CD4-positive, alpha-beta T cell treated with Interleukin-2 at 100 ng/mL for 4 hours (primary cell): ENCODE measurements around the gene HAGHL.
"Not testable (repeated sequence)": the region's sequence is repeated elsewhere in the genome, so short reads cannot be mapped to it uniquely, and the experiment has no call there.

Experiments
- DNase-seq: peaks from one replicate; pipeline ENCODE4 v3.0.0-alpha.2; 2020; ENCODE audit warnings: low spot score

HAGHL gene

DNA sequence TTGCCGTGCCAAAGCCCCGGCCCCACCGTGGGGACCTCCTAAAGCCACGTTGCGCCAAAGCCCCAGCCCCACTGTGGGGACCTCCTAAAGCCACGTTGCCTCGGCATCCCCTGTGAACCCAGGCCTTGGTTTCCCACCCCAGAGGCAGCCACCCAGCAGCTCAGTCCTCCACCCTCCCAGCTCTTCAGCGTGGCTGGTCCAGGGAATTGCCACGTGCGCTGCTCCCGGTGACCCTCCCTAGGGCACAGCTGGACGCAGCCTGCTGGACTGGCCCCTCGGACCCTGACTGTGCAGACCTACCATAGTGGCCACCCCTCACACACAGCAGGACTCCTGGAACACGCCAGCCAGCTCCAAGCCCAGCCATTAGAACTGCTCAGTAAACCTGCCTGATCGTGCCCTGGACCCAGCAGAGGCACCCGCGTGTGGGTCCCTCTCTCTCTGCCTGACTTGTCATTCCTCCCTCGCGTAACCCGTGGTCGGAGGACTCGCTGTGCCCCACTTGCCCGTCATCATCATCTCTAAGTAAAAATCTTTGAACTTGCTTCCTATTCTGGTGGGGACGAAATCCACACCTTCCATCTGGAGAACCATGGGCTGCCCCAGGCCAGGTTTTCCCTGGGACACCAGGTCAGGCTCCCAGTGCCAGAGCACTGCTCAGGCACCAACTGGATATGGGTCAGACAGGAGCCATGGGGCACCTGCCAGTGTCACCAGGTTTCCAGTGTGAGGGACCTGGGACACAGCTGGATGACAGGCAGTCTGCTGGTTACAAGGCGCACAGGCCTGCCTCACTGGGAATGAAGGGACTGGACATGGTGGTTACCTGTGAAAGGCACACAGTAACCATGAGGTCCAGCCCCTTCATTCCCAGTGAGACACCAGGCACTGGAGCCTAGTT, 8.3 kb downstream of the HAGHL start:
- DNase-seq, result no peak

GRCh38 chr16:735982-736453, 9.1 kb downstream of the HAGHL start:
- no peak for DNase-seq

DNA sequence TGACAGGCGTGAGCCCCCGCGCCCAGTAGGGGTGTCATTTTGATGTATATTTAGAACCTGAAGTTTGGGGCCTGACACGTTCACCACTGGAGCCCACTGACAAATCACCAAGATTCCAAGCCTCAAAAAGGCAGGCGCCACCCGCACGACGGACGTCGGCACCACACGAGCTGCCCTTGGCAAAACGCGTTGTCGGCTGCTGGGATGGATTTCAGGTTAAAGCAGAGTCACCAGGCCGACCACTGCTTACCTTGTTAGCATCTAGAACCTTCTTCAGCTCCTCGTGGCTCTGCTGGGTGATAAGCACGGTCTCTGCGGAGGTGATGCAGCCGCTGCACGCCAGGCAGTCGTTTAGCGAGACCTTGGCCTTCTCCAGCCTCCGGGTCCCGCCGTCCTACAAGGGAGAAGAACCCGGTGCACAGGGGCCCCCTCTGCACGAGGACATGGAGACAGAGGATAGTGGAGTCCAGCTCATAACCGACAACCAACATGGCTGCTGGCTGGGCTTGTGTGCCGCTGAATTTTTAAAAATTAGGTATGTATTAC, 10.1 kb downstream of the HAGHL start:
- DNase-seq, result no peak

GRCh38 chr16:739560-740458, 12.9 kb downstream of the HAGHL start:
- no peak for DNase-seq

GRCh38 chr16:740459-740763, 13.5 kb downstream of the HAGHL start:
- DNase-seq, result no peak

DNA sequence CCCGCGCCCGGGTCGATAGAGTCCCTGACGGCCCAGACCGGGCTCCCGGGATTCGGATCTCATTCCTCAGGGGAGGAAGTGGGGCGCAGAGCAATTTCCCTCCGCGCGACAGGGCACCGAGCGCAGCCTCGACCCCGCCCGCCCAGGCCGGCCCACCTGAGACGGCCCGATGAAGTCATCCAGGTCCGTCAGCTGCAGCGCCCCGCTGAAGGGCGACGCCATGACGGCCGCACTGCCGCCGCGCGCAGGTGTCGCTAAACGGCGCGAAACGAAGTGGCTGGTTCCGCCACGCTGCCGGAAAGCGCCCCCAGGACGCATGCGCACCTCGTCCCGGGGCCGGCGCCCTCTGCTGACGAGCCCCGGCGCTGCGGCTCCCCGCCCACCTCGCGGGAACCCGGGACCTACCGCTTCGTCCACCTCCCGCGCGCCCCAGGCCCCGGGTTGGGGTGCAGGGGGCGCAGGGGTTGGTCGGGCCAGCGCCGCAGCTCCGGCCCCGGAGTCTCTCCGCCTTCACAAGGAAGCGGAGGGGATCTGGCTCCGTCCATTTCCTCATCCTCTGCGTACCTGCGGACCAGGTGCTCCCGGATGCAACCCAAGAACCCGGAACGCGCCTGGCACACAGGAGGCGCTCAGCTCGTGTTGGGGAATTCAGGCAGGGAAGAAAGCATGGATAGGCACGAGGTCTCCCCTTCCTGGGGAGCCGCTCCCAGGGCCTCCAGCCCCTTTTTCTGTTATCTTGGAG, 14.0 kb downstream of the HAGHL start, which contains the start of gene CIAO3:
Gene CIAO3, minus strand, starts transcription at position 234 of the 742 bp plus-strand sequence. Its CDS starts 12 bp downstream, at position 222.
- DNase-seq, result peak; percentile 92

DNA sequence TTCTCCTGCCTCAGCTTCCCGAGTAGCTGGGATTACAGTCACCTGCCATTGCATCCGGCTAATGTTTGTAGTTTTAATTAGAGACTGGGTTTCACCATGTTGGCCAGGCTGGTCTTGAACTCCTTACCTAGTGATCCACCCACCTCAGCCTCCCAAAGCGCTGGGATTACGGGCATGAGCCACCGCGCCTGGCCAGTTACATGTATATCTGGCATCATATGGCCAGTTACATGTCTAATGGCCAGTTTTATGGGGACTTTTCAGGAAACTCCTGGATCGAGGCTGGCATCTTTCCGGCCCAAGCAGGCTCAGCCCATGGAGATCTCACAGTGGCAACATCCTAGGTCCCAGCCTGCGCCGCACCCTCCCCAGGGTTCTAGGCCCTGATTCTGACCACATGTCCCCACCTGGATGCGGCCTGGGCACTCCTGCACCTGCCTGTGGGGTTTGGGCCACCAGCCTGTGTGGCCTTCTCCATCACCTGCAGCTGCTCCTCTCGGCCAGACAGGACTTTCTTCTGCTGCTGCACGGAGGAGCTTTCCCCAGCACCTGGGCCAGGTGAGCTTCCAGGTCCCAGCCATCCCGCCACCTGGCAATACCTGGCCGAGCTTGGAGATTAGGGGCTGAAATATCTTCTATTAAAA, 15.2 kb downstream of the HAGHL start:
- no peak for DNase-seq

GRCh38 chr16:742894-743293, 16.0 kb downstream of the HAGHL start:
- DNase-seq, result not testable (repeated sequence)

- no peak for DNase-seq
Observed at GRCh38 chr16:743794-744500, 17.0 kb downstream of the HAGHL start.

- no peak for DNase-seq
Observed at GRCh38 chr16:745739-746138, 18.8 kb downstream of the HAGHL start.

- no peak for DNase-seq
Observed at GRCh38 chr16:746637-747036, 19.7 kb downstream of the HAGHL start.

DNA sequence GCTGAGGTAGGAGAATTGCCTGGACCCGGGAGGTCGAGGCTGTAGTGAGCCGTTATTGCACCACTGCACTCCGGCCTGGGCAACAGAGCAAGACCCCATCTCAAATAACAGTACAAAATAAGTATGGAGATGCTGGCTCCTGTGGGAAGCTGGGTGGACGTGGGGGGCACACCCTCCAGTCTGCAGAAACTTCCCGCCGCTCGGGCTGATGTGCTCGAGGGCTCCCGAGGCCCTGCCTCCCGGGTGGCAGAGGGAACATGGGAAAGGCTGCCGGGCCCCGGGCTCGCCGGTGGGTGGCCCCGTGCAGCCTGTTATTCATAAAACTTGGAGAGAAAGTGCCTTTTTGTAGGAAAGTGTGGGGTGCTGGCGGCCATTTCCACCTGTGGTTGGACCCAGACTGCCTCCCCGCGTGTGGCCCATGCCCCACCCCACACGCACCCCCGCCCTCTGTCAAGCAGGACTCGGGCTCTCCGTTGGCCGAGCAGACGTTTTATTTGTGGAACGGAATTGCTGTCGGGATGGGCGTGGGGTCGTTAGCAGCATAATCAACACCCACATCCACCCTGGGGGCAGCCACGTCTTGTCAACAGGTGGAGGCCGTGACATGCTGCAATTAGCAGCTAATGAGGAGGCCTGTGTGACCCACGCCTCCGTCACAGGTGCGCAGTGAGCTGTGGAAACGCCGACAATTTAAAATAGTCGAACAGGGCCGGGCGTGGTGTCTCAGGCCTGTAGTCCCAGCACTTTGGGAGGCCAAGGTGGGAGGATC, 21.3 kb downstream of the HAGHL start:
- no peak for DNase-seq

GRCh38 chr16:749010-749409, 22.1 kb downstream of the HAGHL start:
- no peak for DNase-seq

DNA sequence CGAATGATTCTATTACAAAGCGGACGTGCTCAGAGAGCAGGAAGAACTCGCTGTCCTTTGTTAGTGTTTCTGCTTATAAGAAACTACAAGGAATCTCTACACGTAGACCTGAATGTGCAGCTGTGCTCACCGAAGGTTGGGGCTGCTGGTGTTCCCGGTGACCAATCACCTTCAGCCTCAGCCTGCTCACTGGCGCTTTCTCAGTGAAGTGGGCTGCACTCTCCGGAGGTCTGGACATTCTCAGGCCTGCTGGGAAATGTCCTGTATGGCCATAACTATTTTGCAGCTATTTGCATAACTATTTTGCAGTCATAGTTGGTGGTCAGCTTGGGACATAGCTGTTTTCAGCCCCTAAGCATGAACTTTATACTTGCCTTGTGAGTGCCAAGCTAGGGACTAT, 23.6 kb downstream of the HAGHL start:
- DNase-seq, result no peak

DNA sequence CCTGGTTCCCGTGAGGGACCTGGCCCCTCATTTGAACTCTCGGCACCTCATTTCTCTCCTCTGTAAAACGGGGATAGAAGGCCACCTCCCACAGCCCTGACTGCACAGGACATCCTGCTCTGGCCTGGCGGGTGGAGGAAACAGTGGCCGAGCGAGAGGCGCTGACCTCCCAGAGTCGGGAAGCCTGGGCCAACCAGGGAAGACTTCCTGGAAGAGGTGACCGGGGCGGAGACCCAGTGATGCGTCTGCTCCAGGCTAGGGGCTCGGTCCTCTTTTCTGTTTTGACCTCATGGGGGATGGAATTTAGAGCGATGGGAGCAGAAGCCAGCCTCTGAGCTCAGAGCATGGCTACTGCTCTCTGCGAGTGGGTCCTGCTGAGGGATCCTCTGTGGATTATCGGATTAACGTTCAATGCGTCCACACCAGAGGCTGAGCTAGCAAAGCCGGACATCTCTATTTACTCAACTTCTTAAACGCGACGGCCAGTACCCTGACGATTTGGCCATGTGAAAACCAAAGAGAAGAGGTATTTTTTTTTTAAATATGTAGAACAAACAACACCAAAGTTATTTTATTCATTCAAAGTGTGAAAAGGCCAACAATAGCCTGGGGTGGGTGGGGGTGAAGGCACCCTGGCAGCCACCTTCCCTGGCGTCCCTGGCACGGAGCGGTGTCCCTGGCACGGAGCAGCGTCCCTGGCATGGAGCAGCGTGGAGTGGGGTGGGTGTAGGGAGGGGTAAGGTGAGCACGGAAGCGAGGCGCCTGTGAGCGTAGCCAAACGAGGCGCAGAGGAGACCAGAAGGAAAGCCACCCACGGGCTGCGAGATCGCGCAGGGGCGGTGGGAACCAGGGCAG, 24.5 kb downstream of the HAGHL start:
- no peak for DNase-seq

DNA sequence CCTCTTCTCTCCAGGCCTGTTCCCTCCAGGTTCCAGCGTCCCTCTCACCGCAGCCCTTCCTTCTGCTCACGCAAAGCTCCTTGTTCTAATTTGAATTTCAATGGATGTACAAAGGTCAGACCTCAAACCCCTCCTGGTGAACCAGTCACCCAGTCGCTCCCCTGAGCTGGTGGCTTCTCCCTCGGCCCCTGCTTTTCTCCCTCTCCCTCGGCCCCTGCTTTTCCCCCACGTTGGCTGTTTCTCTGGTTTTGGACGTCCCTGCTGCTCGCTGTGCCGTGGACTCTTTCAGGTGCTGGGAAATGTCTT, 25.1 kb downstream of the HAGHL start:
- DNase-seq, result no peak

DNA sequence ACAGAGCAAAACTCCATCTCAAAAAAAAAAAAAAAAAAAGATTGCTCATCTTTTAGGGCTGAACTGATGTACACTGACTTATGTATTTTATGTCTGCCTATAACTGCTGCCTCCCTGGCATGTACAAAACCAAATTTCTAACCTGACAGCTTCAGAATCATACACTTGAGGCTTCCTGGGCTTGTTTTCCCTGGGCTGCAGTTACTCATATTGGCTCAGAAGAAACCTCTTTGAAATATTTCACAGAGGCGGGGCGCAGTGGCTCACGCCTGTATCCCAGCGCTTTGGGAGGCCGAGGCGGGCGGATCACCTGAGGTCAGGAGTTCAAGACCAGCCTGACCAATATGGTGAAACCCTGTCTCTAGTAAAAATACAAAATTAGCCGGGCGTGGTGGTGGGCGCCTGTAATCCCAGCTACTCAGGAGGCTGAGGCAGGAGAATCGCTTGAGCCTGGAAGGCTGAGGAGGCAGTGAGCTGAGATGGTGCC, 27.3 kb downstream of the HAGHL start:
- DNase-seq, result not testable (repeated sequence)

GRCh38 chr16:754656-755055, 27.8 kb downstream of the HAGHL start:
- no peak for DNase-seq

DNA sequence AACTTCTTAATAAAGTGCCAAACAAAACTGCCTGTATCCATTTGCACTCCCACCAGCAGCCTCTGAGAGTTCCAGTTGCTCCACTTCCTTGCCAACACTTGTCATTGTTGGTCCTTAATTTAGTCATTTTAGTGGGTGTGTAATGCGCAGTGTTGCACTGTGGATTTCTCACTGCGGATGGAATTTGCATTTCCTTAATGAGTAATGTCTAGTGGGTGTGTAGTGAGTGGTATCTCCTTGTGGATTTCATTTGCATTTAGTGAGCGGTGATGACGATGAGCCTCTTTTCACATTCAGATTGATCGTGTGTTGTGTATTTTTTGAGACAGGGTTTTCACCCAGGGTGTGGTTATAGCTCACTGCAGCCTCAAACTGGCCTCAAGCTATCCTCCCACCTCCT, 29.5 kb downstream of the HAGHL start:
- no peak for DNase-seq
